WTC11 (cell line): Measurements from ENCODE around the gene RGL1.

Source experiments
- ETV6 ChIP-seq: sonication (generic); formaldehyde crosslinking; IDR thresholded peaks from 2 replicates; pipeline ENCODE4 v1.8.1; 2022; ENCODE audit warnings: mild to moderate bottlenecking, missing genetic modification reagents
- NFE2L1 ChIP-seq: sonication (generic); formaldehyde crosslinking; IDR thresholded peaks from 2 replicates; pipeline ENCODE4 v1.8.1; 2023; ENCODE audit warnings: missing genetic modification reagents
- TEAD1 ChIP-seq: sonication (generic); formaldehyde crosslinking; IDR thresholded peaks from 2 replicates; pipeline ENCODE4 v1.8.0; 2022; ENCODE audit warnings: mild to moderate bottlenecking, missing genetic modification reagents
- TF ChIP-seq, protein P1 (sequence below): fragments of 200-600 bp; IDR thresholded peaks from 2 replicates; pipeline ENCODE4 v1.8.0; 2022; ENCODE audit warnings: antibody characterized with exemption

- TF ChIP-seq ETV6 (CRISPR knock-in tag) = no peak
- TF ChIP-seq TEAD1 (CRISPR knock-in tag) = no peak
- TF ChIP-seq, protein P1, sequence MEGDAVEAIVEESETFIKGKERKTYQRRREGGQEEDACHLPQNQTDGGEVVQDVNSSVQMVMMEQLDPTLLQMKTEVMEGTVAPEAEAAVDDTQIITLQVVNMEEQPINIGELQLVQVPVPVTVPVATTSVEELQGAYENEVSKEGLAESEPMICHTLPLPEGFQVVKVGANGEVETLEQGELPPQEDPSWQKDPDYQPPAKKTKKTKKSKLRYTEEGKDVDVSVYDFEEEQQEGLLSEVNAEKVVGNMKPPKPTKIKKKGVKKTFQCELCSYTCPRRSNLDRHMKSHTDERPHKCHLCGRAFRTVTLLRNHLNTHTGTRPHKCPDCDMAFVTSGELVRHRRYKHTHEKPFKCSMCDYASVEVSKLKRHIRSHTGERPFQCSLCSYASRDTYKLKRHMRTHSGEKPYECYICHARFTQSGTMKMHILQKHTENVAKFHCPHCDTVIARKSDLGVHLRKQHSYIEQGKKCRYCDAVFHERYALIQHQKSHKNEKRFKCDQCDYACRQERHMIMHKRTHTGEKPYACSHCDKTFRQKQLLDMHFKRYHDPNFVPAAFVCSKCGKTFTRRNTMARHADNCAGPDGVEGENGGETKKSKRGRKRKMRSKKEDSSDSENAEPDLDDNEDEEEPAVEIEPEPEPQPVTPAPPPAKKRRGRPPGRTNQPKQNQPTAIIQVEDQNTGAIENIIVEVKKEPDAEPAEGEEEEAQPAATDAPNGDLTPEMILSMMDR = no peak
- no peak for TF ChIP-seq NFE2L1 (CRISPR knock-in tag)
These were observed 29.6 kb downstream of the RGL1 start for GRCh38 chr1:183834568-183834967.
